ENCODE results near the gene REV1.

REV1 gene

DNA sequence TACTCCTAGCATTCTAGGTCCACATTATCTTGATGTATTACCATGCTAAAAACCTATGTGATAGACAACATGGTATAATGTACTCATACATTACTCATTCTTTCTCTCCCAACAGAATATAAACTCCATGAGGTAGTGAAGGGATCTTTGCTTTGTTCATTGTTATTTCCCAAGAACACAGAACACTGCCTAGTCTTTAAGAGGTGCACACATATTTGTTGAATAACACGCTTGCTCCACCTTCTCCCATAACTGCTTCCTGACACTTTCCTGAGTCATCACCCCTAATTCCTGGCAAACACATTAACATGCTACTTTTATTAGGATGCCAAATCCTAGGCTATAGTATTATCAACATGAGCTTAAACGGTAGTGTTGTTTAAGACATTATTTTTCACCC, 41.3 kb downstream of the REV1 start:
- no peak for DNase-seq (ENCODE audit: low spot score)

DNA sequence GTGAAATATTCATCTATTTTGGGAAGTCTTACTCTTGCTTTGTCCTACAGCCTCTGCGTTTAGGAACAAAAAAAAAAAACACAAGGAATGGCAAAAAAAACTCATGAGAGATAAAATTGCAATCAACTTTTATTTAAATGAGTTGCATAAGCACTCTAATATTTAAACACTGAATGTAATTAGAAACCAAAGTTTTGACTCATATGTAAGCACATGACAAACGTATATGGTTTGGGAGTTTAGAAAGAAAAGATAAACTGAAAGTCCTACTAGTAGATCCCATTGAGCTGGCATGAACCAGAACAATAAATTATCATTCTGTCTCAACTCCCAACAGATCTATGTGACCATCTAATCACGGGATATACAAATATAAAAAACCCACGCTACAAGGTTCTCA, 44.8 kb downstream of the REV1 start:
- no peak for DNase-seq (ENCODE audit: low spot score)

DNA sequence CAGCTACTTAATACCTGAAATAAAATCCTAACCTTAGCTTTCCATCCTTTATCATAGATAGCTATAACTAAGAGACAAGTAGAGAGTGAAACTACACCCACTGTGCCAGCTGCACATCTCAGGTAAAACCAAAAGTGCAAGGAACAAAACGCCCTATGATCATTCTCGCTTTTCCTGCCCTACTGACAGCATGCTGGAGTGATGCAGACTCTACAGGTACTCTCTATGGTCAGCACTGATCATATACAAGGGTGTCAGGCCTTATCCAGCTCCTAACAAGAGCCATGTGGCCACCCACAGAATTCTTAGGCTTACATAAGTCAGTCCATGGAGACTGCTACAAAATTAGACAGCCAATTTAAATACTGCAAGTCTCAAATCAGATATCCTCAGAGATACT, 45.6 kb downstream of the REV1 start:
- no peak for DNase-seq (ENCODE audit: low spot score)

DNA sequence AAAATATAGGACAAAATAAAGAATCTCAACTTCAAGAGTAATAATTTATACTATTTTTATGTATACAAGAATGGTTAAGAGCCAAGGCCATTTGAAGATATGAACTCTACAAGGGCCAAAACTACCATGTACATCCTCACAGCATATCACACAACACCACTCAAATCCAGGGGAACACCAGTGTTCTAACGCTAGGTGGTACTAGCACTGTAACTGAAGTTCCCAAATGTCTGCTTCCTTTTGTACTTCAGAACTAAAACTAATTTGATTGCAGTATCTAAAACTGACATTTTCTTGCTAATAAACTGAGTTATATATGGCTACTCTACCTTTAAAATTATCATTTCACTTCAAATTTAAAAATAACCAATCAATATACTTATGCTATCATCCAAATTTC, 47.0 kb downstream of the REV1 start:
- no peak for DNase-seq (ENCODE audit: low spot score)

DNA sequence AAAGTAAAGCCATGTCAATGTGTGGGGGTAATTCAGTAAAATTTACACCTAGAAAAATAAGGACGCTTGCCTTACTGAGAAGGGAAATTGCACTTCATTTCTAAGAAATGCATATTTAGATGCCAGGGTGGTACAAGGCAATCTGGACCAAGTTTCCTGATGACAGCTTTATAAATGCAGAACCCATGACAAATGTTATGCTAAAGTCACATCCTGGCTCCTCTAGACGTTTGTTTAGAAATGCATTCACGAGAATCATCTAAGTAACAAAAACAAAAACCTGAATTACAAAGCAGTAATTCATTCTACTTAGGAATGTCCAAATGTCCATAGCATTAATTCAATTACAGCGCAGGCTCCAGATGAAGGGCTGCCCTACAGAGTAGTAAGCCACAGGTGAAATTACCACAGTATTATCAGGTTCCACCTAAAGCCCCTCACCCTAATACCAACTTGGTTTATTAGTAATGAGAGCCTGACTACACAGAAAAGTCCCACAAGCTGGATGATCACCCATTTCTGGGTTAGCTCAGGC, 49.8 kb downstream of the REV1 start:
- no peak for DNase-seq (ENCODE audit: low spot score)

DNA sequence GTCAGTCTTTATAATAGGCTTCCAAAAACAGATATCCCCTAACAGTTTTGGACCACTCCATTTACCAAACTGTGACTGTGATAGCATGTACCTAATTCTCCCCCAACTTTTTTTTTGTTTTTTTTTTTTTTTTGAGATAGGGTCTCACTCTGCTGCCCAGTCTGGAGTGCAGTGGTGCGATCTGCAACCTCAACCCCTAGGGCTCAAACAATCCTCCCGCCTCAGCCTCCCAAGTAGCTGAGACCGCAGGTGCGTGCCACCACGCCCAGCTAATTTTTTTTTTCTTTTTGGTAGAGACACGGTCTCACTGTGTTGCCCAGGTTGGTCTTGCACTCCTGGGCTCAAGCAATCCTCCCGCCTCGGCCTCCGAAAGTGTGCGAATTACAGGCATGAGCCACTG, 52.9 kb downstream of the REV1 start:
- no peak for DNase-seq (ENCODE audit: low spot score)

DNA sequence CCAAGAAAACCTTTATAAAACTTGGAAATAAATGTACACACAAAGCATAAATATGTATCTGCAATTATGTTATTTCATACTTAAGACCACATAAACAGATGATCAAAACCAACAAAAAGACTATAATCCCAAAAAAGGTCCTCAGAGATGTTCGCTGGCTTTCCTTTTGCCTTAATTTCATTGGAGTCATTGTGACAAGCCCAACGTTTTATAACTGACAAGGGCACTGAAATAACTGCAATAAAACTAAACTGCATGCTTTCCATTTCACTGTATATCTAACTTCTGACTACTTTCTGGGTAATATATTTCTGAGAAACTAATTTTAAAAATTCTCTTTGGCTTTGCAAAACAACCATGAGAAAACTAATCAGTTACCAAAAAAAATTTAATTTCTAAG, 56.5 kb downstream of the REV1 start:
- no peak for DNase-seq (ENCODE audit: low spot score)

DNA sequence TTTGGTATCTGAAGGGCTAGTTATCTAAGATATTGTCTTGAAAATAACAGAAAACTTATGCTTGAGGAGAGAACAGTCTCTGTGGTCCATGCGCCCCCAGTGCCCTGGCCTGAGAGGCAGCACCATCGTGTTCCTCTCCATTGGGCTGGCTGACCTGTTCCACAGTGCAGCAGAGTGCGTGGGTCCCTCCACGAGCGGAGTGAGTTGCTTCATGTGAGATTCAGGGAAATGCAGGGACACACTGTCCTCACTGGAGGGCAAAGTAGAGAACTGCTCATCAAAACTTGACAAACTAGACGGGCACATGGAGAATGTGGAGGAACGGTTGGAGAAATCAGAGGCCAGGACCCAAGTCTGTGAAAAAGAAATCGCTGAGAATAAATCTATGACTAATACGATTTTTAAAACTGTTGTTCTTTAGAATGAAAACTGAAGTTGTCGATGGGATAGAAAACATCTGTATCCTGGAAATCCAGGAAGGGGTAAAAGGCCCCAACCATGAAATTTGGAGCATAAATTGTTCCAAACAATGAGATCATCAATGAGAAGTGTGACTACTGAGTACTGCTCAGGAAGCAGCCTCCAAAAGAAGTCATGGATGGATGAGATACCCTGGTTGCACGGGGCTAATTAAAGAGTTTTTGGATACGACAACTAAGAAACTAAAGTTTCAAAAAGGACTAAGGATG, 58.1 kb downstream of the REV1 start:
- DNase-seq (ENCODE audit: low spot score): no peak

DNA sequence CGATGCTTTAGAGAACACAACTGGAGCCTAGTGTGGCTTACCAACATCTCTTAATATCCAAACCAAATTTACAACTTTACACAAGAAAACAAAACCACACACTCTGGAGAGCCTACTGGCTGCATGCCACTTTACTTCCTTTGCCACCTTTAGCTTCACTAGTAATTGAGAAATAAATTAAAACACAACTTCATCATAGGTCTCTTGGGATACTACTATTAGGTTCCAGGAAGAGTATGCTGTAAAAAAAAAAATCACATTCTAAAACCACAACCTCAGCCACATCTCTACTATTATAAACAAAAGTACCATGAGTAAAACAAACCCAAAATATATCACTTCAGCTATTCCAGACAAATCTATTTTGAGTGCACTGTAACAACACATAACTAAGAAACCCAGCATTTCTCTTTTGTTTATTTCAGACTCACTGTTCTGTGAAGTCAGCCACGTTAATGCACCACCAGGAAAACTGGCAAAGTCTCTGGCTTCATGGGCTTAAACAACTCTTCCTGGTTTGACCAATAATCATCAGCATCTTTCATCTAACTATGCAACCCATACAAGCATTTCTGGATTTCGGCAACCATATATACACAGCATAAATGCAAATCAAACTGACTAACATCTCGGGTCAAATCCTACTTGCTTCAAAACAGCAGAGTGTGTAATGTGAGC, 59.1 kb downstream of the REV1 start:
- DNase-seq (ENCODE audit: low spot score): no peak

DNA sequence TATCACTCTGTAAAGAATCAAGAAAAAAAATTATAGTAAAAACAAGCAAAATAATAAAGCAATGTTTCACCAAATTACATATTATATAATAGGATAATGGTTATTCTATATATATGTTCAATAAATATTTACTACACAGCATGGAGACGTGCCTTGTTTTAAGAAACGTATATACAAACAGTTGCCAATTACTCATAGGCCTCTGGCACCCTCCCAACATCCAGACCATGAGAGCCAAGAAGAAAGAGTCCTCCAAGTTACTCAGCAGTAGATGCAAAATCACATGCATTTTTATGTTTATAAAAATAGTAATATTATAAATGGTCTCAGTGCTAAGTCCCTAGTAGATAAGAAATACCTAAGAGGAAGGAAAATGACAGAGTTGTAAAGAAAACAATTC, 64.8 kb downstream of the REV1 start:
- DNase-seq (ENCODE audit: low spot score): no peak

DNA sequence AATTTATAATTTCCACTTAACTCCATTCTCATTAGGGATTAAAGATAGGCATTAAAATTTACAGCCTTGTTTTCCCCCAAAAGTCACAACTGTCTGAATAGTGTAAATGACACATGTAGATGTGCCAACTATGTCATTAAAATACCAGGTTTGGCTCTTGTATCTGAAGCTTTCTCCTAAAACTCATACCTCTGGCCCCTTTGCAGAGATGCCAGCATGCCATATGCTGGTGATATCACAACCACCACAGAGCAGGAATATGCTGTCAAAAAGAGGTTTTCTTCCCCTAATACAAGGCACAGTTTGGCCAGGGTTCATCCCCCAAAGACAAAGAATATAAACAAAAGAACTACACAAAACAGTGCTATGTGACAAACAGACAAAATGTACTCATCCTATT, 65.4 kb downstream of the REV1 start:
- DNase-seq (ENCODE audit: low spot score): no peak

DNA sequence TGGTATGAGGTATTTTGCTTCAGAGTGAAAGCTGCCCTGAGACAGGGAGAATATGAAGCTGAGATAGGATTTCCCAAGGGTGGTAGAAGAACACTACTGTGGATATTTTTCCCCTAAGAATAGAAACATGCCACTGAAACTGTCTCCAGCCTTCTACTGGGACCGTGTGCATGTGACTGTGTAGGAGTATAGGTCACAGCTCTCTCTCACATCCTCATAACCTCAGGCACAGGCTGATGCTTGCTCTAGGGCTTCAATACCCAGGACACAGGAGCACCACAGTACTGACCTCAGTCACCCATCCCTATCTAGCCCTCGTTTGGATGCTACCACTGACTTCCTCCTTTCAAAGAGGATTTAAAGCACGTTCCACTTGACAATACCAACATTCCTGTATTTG, 67.2 kb downstream of the REV1 start:
- DNase-seq (ENCODE audit: low spot score): no peak

DNA sequence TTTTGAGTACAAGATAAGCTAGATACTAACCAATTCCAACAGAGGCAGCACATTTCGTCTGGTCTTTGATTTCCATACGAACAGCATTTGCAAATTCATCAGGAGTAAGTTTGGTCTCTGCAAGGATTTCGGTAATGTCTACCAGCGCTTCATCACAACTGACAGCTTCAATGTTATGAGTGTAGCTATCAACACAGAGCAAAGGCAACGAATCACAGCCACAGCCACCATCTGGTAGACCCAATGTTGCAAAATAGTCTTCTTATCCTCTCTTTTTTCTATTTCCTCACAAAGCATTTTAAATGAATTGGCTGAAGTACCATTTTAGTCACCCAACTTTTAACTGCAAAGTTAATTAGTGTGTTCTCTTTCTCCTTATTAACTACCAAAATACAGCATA, 68.3 kb downstream of the REV1 start:
- DNase-seq (ENCODE audit: low spot score): no peak

DNA sequence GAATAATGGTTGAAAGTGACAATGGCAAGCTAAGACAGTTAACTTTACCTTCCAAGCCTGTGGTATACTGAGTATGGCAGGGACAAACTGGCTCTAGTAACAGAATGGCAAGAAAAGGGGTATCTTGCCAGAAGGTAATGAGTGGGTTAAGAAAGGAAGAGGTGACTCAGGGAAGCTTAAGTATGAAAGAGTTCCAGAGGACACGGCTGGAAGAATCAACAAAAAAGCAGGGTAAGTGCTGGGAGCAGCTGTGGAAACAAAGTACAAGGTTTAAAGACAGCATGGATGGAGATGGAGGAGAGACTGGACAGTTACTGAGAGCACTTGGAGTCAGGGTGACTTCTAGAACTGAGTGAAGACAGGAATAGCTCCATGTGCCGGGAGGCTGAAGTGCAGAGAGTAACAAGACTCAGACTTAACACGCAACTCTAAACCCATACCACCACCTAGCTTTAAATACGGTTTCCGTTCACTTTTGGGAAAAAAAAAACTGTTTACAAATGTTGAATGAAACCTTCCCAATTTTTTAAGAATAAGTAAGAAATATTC, 69.0 kb downstream of the REV1 start:
- DNase-seq (ENCODE audit: low spot score): no peak

DNA sequence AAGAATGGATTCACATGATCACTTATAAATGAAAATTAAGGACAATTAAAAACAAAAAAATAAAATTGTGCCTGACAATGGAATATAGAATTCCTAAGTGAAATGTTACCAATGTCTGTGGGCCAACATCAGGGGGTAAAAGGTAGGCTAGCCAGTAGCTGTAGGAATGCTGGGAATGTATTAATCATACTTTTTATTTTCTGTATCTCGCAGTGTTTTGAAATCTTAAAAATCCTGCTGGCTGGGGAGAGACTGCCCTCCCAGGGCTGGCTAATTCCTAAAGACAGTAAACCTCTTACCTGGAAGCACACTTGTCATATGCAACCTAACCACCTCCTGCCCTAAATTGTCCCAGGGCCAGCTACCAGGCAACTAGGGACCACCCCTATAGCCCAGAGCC, 69.8 kb downstream of the REV1 start:
- DNase-seq (ENCODE audit: low spot score): no peak

DNA sequence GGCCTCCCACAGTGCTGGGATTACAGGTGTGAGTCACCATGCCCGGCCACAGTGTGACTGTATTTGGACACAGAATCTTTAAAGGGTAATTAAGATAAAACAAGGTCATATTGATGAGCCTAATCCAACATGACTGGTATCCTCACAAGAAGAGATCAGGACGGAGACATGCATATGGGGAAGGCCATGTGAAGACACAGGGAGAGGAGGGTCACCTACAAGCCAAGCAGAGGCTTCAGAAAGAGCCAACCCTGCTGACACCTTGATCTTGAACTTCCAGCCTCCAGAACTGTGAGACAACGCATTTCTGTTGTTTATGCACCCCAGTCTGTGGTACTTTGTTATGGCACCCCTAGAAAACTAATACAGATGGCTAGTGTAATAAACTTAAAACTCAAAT, 72.4 kb downstream of the REV1 start:
- no peak for DNase-seq (ENCODE audit: low spot score)

DNA sequence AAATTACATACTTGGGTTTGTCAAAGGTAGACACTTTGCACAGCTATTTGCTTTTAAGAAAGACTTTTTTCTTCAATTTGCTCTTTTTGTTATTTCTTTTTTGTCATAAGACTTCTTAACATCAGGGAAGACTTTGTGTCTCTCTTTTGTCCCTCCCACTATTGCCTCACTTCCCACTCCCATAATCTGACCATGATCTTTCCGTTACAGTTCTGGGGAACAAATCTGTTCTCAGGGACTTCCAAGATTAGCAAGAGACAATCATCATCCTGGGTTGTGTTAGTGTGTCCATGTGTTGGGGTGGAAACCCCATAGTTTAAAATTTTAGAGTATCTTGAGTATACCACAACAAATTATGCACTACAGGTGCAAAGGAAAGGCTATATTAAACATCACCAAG, 75.3 kb downstream of the REV1 start:
- no peak for DNase-seq (ENCODE audit: low spot score)

DNA sequence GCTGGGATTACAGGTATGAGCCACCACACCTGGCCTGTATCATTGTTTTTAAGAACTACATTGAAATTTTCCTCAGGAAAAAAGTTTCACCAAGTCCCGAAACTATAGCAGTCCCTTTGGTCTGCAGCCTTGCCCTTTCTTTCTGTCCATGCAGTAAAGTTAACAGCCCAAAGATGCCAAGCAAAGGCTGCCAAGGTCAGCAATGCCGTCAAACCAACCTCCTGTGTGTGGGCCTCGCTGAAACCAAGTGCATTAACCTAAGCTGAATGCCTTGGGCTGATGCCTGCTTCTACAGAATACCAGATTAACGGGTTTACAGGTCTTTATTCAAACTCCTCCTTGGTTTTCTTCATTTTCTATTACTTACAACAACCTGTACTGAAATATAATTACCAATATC, 79.5 kb downstream of the REV1 start:
- no peak for DNase-seq (ENCODE audit: low spot score)

DNA sequence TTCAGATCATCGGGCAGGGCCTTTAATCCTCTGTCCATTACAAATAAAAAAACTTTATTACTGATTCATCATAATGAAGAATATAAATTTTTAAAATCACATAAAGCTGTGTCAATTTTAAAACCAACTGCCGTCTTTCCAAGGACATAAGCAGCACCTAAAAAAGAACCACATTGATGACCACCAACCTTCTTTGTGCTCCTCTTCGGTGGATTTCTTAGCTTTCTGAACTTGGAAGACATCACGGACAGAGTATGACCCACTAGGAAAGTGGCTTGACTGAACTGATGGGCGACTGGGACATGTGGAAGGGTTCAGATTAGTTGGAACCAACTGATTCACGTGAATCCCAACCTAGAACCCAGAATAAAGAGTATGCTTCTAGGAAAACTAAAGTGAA, 83.7 kb downstream of the REV1 start:
- no peak for DNase-seq (ENCODE audit: low spot score)

DNA sequence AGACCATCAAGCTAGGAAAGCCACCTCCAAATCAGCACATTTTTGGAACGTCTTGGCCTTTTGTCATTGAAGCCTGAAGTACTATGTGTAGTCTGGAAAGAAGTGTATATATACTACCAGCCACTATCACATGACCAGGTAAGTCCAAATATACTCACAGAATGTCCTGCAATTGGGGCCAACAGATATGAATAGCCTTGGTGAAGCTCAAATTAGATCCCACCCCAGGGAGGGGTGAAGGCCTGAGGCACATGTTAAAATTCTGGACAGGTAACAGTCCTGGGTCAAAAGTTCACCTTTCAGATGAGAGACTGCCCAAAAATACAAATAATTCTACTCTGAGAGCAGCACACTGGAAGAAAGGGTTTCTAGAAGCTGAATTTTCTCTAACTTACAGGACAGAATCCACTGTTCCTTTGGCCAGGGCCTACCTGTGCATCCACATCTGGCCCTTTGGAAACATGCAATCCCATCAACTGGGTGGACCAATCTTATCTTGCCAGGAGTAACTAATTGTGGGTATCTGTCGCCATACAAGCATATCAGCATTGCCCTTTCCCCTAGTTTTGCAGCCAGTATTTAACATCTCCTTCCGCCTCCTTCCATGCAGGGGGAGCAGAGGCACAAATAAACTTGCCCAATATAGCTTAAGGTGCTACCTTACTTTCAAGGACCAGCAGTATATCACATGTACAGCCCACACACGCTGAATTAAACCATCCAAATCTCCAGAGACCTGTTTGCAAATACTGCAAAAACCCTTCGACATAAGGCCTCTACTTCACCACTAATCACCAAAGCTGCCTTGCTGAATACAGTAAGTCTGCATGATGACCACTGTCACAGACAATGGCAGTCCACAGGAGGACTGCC, 84.8 kb downstream of the REV1 start:
- no peak for DNase-seq (ENCODE audit: low spot score)

DNA sequence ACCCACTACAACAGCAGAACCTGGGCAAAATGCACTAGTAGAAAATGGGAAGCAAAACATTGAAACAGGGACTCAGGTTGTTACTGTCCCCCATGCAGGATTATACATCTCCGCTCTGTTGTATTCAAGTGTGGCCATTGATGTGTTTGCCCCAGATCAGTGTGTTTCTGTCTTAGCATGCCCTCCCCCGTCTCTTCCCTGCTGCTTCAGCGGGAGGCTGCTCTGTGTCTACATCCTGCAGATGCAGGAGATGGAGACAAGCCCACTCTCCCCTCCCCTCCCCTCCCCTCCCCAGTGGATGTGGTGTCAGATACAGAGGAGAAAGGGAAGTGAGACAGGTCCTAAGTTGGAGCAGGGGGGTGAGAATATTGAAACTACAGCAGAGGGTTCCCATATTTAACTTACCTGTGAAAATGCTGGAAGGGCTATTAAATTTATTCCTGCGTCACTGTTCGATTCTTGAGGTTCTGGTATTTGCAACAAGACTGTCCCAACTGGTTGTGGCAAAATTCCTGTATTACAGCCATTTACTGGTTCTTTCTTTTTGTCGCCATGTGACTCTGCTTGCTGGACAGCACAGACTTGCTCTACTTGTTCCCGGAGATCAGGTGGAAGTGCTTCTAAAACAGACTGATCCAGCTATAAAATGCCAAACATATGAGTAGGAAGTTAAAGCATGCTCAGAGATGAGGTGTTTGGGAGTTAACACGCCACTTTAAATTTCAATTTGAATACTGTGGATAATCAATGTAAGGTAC, 85.6 kb downstream of the REV1 start:
- DNase-seq (ENCODE audit: low spot score): no peak

DNA sequence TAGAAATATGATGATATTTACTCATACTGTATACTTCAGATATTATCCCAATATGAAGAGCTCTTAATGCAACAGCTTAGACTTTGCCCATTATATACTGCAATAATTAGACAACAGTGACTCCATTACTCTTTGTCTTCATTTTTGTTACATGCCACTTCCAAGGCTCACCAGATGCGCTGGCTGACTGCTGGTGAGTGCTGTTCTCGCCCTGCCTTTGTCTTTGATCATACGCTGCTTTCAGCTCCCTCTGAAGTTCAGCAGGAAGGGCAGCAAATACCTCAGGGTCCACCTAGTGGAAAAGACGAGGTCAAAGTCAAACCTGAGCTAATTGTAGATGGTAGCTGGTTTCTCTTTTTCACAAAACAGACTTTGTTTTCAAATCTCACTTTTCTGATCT, 86.3 kb downstream of the REV1 start:
- no peak for DNase-seq (ENCODE audit: low spot score)
